HG03039 (cell line): Measurements from ENCODE around the gene DENND4A.
"Not testable (repeated sequence)": the region's sequence is repeated elsewhere in the genome, so short reads cannot be mapped to it uniquely, and the experiment has no call there.

Experiments used
- ATAC-seq: cut with Tn5 transposase; IDR thresholded peaks from one replicate; pipeline ENCODE4 v1.9.1; 2021; ENCODE audit warnings: mild to moderate bottlenecking, moderate library complexity; ENCODE audit not compliant: unreplicated experiment

Gene DENND4A

DNA sequence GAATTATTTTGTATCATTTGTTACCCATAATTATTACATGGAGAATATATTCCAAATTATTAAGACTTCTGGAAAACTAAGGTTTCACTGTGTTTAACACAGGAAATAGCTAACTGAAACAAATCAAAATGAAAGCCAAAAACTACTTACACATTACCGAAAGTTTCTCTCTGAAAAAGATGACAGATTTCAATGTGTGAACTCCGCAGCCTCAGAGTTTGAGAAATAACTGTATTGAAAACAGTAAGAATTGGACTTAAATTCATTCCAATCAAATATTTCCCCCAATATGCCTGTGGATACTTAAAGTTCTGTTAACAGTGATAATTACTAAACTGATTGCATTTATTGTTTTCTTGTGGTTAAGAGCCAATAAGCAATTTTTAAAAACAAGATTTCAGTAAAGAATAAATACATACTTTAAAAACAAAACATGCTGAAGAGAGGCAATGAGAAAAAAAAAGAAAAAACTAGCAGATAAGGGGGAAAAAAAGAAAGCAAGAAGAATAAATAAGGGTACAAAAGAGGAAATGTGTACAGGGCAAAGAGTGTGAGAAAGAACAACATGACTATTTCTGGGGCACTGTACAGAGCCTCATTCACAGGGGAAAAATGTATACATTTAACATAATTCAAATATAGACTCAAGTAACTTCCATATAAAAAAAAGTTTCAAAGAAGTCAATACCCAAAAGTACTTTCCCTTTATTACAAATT is 30.7 kb downstream of the DENND4A start:
- no peak for ATAC-seq

DNA sequence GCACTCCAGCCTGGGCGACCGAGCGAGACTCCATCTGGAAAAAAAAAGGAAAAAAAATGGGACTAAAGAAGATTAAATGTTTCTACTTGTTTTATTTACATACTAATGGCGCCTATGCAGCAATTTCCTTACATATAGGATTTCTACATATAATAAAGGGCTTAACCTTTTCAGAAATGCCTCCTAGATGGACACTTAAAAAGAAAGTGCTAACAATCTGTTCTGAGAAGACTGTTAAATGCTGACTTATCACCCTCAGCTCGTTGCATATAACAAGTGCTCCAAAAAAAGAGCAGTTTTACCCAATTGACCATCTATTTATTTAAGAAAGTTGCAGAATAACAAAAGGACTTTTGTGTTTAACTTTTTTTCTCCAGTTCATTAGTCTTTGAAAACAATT is 32.7 kb downstream of the DENND4A start:
- no peak for ATAC-seq

- ATAC-seq, result no peak
Measured at GRCh38 chr15:65758242-65758641, 33.9 kb downstream of the DENND4A start.

DNA sequence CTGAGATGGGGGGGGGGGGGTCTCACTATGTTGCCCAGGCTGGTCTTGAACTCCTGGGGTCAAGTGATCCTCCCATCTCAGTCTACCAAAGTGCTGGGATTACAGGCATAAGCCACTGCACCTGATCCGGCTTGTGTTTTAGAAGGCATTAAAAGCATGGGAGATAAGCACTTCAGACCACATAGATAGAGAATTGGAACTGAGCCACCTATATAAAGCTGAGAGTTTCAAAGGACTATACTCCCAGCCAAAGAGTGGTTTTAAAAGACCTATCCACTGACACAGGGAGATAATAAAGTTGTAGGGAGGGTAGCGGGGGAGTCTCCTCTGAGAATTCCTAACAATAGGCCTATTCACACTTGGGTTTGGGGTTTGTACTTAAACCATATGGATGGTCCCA is 34.8 kb downstream of the DENND4A start:
- ATAC-seq, result no peak

DNA sequence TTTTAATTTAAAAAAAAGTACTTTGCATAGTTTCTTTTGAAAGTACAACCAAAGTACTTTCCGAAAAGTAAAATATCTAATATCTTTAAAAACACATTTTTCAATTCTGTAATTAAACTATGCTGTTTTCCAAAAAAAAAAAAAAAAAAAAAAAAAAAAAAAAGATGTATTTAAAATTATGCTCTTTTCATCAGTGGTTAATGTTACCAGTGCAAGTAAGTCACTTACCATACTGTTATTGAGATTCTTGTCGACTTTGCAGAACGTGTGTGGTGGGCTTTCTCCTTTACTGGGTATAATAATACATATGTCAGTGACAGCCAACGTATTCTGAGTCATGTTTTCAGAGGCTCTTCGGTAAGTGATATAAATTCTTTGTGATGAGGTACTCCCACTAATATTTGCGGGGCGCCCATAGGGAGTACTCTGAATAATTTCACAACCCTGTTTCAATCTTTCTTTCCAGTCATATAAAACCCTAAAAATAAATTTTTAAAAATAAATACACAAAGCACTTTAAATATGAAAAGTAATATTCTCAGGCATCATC is 39.9 kb downstream of the DENND4A start:
- no peak for ATAC-seq

- ATAC-seq, result no peak
Measured at GRCh38 chr15:65751431-65751830, 40.7 kb downstream of the DENND4A start.

DNA sequence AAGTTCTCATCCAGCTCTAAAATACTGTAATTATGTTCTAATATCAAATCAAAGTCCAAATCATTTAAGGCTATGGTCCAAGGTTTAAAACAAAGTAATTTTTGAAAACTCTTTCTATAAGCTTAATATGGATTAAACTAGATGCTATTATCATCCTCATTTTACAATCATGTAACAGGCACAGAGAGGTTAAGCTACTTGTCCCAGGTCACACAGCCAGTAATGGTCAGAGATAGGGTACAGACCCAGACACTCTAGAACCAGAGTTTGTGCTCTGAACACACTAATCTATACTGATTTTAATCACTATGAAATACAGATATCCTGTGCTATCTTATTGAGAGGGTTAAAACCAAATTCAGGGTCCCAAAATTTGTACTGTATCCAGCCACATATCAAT is 44.8 kb downstream of the DENND4A start:
- ATAC-seq, result no peak

- no peak for ATAC-seq
Measured at GRCh38 chr15:65743637-65744252, 48.3 kb downstream of the DENND4A start.

DNA sequence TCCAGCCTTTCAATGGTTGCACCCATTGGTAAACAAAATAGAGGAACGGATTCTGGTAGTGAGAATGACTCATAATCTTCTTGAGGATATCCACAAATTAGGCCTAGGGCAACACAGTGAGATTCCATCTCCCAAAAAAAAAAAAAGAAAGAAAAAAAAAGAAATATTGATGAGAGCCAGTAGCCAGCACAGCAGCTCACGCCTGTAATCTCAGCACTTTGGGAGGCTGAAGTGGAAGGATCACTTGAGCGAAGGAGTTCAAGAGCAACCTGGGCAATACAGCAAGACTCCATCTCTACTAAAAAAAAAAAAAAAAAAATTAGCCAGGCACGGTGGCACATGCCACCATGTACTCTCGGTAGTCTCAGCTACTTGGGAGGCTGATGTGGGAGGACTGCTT is 51.9 kb downstream of the DENND4A start:
- no peak for ATAC-seq

DNA sequence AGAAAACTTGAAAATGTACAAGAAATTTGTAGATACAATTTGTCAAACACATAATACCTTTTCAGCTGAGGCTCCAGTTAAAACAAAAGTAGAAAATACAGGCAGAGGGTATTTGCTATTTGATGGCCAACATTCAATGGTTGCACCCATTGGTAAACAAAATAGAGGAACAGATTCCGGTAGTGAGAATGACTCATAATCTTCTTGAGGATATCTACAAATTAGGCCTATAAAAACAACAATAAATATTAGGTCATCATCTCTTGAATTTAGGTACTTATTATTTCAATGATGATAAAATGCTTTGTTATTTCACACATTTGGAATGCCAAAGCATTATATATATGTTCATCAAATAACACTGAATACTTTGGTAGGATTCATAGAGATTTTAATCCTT is 53.4 kb downstream of the DENND4A start:
- ATAC-seq, result no peak

GRCh38 chr15:65733599-65733998 is 58.5 kb downstream of the DENND4A start:
- not testable (repeated sequence) for ATAC-seq

- ATAC-seq, result no peak
Measured at GRCh38 chr15:65732698-65733097, 59.4 kb downstream of the DENND4A start.

GRCh38 chr15:65731926-65732325 is 60.2 kb downstream of the DENND4A start:
- ATAC-seq, result no peak

GRCh38 chr15:65730549-65731172 is 61.4 kb downstream of the DENND4A start:
- no peak for ATAC-seq

DNA sequence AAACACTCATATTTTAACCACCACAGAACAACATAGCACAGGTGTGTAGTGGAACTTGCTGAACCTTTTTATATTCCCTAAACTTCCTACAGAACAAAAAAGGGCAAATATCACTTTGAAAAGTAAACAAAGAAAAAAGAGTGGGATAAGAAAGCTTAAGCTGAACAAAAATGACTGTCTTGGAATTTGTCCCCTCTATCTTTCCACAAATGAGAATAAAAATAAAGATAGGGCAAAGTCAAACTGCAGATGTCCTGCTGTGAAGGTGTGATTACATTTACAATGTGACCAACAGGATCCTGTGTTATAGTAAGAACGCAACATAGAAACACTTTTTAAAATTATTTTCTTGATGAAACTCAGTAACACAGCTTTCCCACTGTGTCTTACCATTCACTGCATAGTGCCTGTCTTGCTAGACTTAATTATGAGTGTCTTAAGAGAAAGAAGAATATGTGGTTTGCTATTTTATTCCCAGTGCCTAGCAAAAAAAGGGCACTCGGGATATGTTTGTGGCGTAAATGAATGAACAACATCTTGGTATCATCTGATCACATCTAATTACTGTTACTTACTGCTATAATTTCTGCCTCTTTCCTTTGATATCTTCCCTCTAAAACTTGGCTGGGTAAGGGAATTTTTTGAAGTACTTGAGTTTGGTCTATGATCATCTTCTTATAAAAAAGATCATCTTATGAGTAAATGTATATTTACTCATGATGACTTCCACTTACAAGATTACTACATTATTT is 67.5 kb downstream of the DENND4A start:
- ATAC-seq, result no peak

GRCh38 chr15:65723876-65724275 is 68.2 kb downstream of the DENND4A start:
- no peak for ATAC-seq

- ATAC-seq, result no peak
Measured at GRCh38 chr15:65722191-65722590, 69.9 kb downstream of the DENND4A start.

DNA sequence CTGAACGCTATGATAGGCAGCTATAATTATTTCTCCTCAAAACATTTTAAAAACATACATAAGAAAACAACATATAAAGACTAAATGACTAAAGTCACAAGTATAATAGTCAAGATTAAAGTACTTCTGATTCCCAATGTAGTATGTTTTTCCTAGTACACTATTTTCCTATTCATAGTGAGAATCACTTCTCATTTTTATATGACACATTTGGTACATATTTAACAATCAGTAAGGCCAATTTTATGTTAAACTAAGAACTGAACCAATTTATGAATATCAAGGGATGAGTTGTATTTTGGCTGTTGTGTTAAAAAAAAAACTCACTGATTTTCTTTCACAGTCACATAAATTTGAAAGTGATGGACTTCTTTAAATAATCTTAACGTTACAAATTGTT is 79.7 kb downstream of the DENND4A start:
- no peak for ATAC-seq

DNA sequence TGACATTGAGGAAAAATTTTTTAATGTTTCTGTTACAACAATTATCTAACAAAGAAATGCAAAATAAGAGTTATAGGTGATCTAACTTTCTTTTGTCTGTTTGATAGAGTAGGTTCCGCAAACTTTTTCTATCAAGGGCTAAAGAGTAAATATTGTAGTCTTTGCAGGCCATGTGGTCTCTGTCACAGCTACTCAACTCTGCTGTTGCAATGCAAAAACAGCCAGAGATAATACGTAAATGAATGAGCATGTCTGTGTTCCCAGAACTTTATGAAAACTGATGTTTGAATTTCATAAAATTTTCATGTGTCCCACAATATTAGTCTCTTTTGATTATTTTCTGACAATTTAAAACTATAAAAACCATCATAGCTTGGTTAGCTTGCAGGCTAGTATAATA is 97.0 kb downstream of the DENND4A start:
- ATAC-seq, result no peak

DNA sequence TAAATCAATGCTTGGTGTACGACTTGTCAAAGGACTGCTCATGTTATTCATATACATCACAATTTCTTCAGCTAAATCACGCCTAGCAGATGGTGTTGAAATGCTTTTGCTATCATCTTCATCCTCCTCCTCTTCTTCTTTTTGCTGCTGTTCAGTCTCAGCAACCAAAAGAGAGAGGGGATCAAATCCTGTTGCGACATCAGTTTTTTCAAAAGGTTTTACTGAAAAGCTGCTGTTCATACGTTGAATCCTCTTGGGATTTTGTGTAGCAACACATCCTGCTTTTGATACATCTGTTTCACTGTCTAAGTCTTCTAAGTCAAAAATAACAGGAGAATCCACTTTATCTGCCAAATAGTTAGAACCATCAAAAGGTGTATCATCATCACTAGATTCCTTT is 101.3 kb downstream of the DENND4A start:
- no peak for ATAC-seq

DNA sequence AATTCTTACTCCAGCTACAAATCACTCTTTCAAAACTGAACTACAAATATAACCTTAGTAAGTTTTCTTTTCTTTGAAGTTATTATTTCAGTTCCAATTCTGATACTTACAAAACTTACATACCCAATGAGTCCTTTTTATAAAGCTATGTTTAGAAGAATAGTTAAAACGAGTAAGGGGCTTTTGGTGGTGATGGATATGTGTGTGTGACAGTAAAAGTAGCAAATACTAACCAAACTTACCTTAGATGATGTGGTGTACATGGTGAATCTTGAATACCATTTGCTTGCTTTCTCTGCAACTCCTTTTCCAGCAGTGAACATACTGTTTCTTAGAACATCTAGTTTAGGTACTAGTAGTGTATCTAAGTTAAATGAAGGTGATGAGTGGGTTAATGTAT is 101.9 kb downstream of the DENND4A start:
- no peak for ATAC-seq
